B cell (primary cell): ENCODE results near the gene ADM5. TPM values are rescaled to one million over a fixed set of nuclear protein-coding genes. Genes with fewer than 3 reads are reported as not detected.
A peak's percentile ranks its signal among the peaks of the same experiment; 100 is the strongest.

Experiments
- ATAC-seq: fragments of 200-7000 bp; cut with Tn5 transposase; one replicate; pipeline ENCODE4 v1.10.0; 2021; ENCODE audit warnings: low read depth, mild to moderate bottlenecking, moderate number of reproducible peaks, moderate library complexity
- CTCF ChIA-PET: fragments of 350-600 bp; sonication (Branson Sonifier 250); formaldehyde crosslinking; loops from one replicate; lab custom pipeline; 2021; ENCODE audit warnings: antibody characterized with exemption, inconsistent platforms; lab: Charles Lee
- POLR2A ChIA-PET: fragments of 350-600 bp; sonication (Branson Sonifier 250); formaldehyde crosslinking; loops from one replicate; lab custom pipeline; 2021; ENCODE audit warnings: antibody characterized with exemption; lab: Charles Lee
- DNase-seq: peaks from one replicate; pipeline ENCODE4 v3.0.0; 2013
- H2AFZ ChIP-seq: 2 replicates; pipeline ENCODE4 v1.6.1; 2012; ENCODE audit warnings: mild to moderate bottlenecking, low read depth, low read length; ENCODE audit not compliant: insufficient read depth, poor library complexity, severe bottlenecking
- H3K27ac ChIP-seq, 2 donors: 1 replicate in 1 of 2; 2 replicates in 1 of 2; pipeline ENCODE4 v1.5.1; 2012 to 2013; ENCODE audit warnings: low read length in 2 of 2, mild to moderate bottlenecking in 2 of 2, moderate library complexity in 1 of 2
- H3K27me3 ChIP-seq, 4 experiments: fragments of 200-600 bp in 1 of 4; sonication (generic) in 1 of 4; replicated peaks in 1 of 4; 1 replicate in 2 of 4; 2 replicates in 2 of 4; pipeline versions ENCODE4 v1.6.1 to v1.7.0; 2013 to 2016; ENCODE audit warnings: low read length in 3 of 4, mild to moderate bottlenecking in 2 of 4, mixed read lengths in 1 of 4, moderate library complexity in 1 of 4; ENCODE audit not compliant: insufficient read depth in 4 of 4, control insufficient read depth in 3 of 4; ENCODE audit errors: control extremely low read depth in 1 of 4
- H3K36me3 ChIP-seq, 2 experiments: replicated peaks in 1 of 2; 1 replicate in 1 of 2; 2 replicates in 1 of 2; pipeline versions ENCODE4 v1.6.1 to v1.7.1; 2013; ENCODE audit warnings: low read length in 1 of 2; ENCODE audit not compliant: insufficient read depth in 2 of 2, control insufficient read depth in 1 of 2; ENCODE audit errors: control extremely low read depth in 1 of 2, extremely low read depth in 1 of 2
- H3K4me1 ChIP-seq, 2 donors: fragments of 200-600 bp in 1 of 2; sonication (generic) in 1 of 2; 1 replicate in 1 of 2; 2 replicates in 1 of 2; pipeline versions ENCODE4 v1.5.1 to v1.6.1; 2013 to 2017; ENCODE audit warnings: low read length in 2 of 2; ENCODE audit not compliant: control insufficient read depth in 2 of 2, insufficient read depth in 2 of 2
- H3K4me2 ChIP-seq: replicated peaks from 2 replicates; pipeline ENCODE3; 2012; ENCODE audit warnings: mild to moderate bottlenecking, low read depth, low read length; ENCODE audit not compliant: poor library complexity, severe bottlenecking
- H3K4me3 ChIP-seq, 5 experiments: fragments of 200-600 bp in 1 of 5; sonication (generic) in 1 of 5; 1 replicate in 3 of 5; 2 replicates in 2 of 5; pipeline versions ENCODE4 v1.5.1 to v1.7.0; 2011 to 2016; ENCODE audit warnings: low read length in 4 of 5, mild to moderate bottlenecking in 4 of 5, low read depth in 2 of 5, control low read depth in 1 of 5, moderate library complexity in 1 of 5; ENCODE audit not compliant: insufficient read depth in 1 of 5; ENCODE audit errors: control extremely low read depth in 1 of 5, extremely low read depth in 1 of 5
- H3K79me2 ChIP-seq: fragments of 200-600 bp; sonication (generic); one replicate; pipeline ENCODE4 v1.6.0; 2016; ENCODE audit warnings: low read length; ENCODE audit not compliant: control insufficient read depth, insufficient read depth
- H3K9ac ChIP-seq: fragments of 200-600 bp; sonication (generic); 2 replicates; pipeline ENCODE4 v1.6.1; 2017; ENCODE audit warnings: mild to moderate bottlenecking, low read length, moderate library complexity
- H3K9me3 ChIP-seq, 3 donors: one replicate each; pipeline versions ENCODE4 v1.6.1 to v1.7.1; 2013; ENCODE audit warnings: low read length in 2 of 3; ENCODE audit not compliant: control insufficient read depth in 2 of 3, insufficient read depth in 1 of 3; ENCODE audit errors: control extremely low read depth in 1 of 3
- H4K20me1 ChIP-seq: 2 replicates; pipeline ENCODE4 v1.6.0; 2012; ENCODE audit warnings: mild to moderate bottlenecking, low read length; ENCODE audit not compliant: insufficient read depth, control insufficient read depth, poor library complexity, severe bottlenecking
- H3K27ac Mint-ChIP-seq: one replicate; pipeline ENCODE4 v1.8.0; 2021; ENCODE audit warnings: mixed read lengths
- H3K27me3 Mint-ChIP-seq: one replicate; pipeline ENCODE4 v1.8.0; 2021; ENCODE audit warnings: mixed read lengths
- H3K4me1 Mint-ChIP-seq: one replicate; pipeline ENCODE4 v1.8.0; 2021; ENCODE audit warnings: mixed read lengths
- H3K4me3 Mint-ChIP-seq: one replicate; pipeline ENCODE4 v1.8.0; 2021; ENCODE audit warnings: mixed read lengths
- H3K9me3 Mint-ChIP-seq: one replicate; pipeline ENCODE4 v1.8.0; 2022; ENCODE audit warnings: mixed read lengths; ENCODE audit not compliant: insufficient read depth
- EZH2 ChIP-seq: IDR thresholded peaks from 2 replicates; pipeline ENCODE4 v1.6.1; 2012; ENCODE audit warnings: borderline replicate concordance, low read depth, mild to moderate bottlenecking, moderate library complexity, low read length; ENCODE audit not compliant: insufficient read depth, poor library complexity, severe bottlenecking
- WGBS: methylation state at CpG from one replicate; pipeline ENCODE4 v1.1.5; 2013; ENCODE audit warnings: missing lambda C conversion rate; ENCODE audit not compliant: insufficient coverage; 5-methylcytosine and 5-hydroxymethylcytosine counted together
- intact Hi-C: fragments of 100-400 bp; cut with micrococcal nuclease; formaldehyde crosslinking; loops from one replicate; pipeline ENCODE4 v1.10.0; 2022
- polyA plus RNA-seq: library from polyadenylated mRNA; depleted of rRNA; stranded (reverse); fragments of >200 nt; gene quantifications from 2 replicates; pipeline ENCODE4 v1.2.3, GENCODE V29; 2012
- total RNA-seq, 2 donors: library from RNA; stranded (reverse); fragments of 120-200 nt in 1 of 2; gene quantifications; 1 replicate in 1 of 2; 2 replicates in 1 of 2; pipeline versions ENCODE4 v1.2.3 to v1.2.4, GENCODE V29; 2013 to 2022
- TF ChIP-seq, protein P1 (sequence below): fragments of 200-600 bp; IDR thresholded peaks from one replicate; pipeline ENCODE4 v1.8.0; 2022; ENCODE audit warnings: antibody characterized with exemption, mild to moderate bottlenecking

Gene ADM5
- total and polyA plus RNA-seq, 2 donors (not counting 1 experiment from before 2014, with no cell fraction given) = 5.6 to 8.4 TPM

DNA sequence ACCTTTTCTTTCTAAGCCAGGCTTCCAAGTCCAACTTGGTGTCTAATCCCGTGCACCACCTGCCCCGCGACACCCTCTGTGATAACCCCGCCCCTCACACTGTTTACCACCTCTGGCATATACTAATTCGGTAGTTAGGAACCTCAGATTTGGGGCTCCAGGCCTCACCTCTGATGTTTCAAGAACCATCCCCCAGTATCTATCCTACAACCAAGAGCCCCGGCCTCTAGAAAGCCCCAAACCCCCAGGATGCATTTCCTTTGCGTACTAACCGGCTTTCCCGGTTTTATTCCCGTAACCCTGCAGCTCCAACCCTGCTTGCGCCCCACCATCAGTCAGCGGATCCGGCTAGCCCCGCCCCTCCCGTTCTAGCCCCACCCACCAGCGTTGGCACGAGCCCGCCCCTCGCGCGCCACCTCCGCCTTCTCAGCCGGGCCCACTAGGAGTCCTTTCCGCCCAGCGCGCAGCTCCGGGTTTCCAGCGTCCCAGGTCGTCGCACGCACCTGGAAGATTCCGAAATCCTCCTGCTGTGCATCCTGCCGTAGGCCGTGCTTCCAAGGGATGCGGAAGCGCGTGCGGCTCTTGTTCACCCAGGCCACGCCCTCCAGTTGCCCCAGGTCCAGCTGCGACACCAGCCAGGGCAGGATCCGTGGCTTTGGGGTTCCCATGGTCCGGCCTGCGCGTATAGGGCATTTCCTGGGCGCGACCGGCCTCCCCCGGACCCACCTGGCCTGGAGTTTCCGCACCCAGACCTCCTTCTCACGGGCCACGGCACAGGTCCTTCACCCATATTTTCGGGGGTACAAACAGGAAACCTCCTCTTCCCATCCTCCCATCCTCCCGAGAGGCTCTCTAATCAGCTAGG, 25.0 kb upstream of the ADM5 start:
- Mint-ChIP-seq H3K9me3 (no peaks in the 10 kb centered on the region), H3K27me3 (no peaks in the 10 kb centered on the region), H3K4me1 (peaks cover 37% of the 10 kb centered on the region), H3K4me3 (peak overlapping the region; percentile 95), H3K27ac (peak overlapping the region; percentile 94)
- ATAC-seq = peak; percentile 67
- Histone ChIP-seq H3K36me3 (peaks cover 3 to 32% of the 10 kb centered on the region in 2 experiments), H3K9me3 (no peaks in the 10 kb centered on the region), H3K4me2 (peak overlapping the region; percentile 98), H2AFZ (peak overlapping the region; percentile 95), H3K9ac (peak overlapping the region; percentile 88), H3K27ac (peak overlapping the region; percentile 59 to 73), H3K4me1 (peaks cover 16 to 30% of the 10 kb centered on the region in 2 donors), H3K79me2 (peaks cover 43% of the 10 kb centered on the region), H4K20me1 (peaks cover 55% of the 10 kb centered on the region), H3K4me3 (peak overlapping the region; percentile 71 to 99 (median 94)), H3K27me3 (no peaks in the 10 kb centered on the region)
- CTCF ChIA-PET = interaction anchor here (0.6 to 2.3 kb wide), 12 partner anchors 9 to 550 kb away, joined by 3 to 8 read pairs (median 4); partner anchors contain the start of genes LIN7B, RRAS and SCAF1
- peak; percentile 88 for DNase-seq
- intact Hi-C loops = loop anchor here (1.0 kb wide), 3 partner anchors 12 to 74 kb away; partner anchors contain the start of gene RRAS
- WGBS = under 1% methylated on average over 53 of the region's 53 CpGs
- POLR2A ChIA-PET = interaction anchor here (0.6 to 2.6 kb wide), 12 partner anchors 12 to 754 kb away, joined by 3 to 19 read pairs (median 5); partner anchors contain the start of genes PRMT1, PRR12, RRAS and SCAF1
- TF ChIP-seq EZH2 = no peak
- TF ChIP-seq, protein P1, sequence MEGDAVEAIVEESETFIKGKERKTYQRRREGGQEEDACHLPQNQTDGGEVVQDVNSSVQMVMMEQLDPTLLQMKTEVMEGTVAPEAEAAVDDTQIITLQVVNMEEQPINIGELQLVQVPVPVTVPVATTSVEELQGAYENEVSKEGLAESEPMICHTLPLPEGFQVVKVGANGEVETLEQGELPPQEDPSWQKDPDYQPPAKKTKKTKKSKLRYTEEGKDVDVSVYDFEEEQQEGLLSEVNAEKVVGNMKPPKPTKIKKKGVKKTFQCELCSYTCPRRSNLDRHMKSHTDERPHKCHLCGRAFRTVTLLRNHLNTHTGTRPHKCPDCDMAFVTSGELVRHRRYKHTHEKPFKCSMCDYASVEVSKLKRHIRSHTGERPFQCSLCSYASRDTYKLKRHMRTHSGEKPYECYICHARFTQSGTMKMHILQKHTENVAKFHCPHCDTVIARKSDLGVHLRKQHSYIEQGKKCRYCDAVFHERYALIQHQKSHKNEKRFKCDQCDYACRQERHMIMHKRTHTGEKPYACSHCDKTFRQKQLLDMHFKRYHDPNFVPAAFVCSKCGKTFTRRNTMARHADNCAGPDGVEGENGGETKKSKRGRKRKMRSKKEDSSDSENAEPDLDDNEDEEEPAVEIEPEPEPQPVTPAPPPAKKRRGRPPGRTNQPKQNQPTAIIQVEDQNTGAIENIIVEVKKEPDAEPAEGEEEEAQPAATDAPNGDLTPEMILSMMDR = peak; percentile 26
